Measurements from ENCODE around the gene FAM170A. TPM values are rescaled to one million over a fixed set of nuclear protein-coding genes. Genes with fewer than 3 reads are reported as not detected.

FAM170A gene
- total RNA-seq, 1 experiment from 2014 or later = 0.39 TPM

GRCh38 chr5:119651486-119651885, 22.1 kb downstream of the FAM170A start:
- no peak overlapping the region for H3K4me2 ChIP-seq (ENCODE audit: low read length)
- H3K27ac ChIP-seq (ENCODE audit: low read depth, low read length) = no peak overlapping the region
- intact Hi-C loops (cut with micrococcal nuclease) = no loop called here
- RAD21 ChIA-PET (ENCODE audit: low non-redundant PET in 1 of 2, low total read pairs in 2 of 2, uncharacterized antibody in 2 of 2, unreplicated experiment in 2 of 2) = no interaction called here
- H3K27me3 ChIP-seq (ENCODE audit: insufficient read depth, low read length) = no peaks in the 10 kb centered on the region
- no peak overlapping the region for H3K9ac ChIP-seq (ENCODE audit: low read length)
- no TSS peak for BruUV-seq (replicated peaks)
- H3K79me2 ChIP-seq (ENCODE audit: insufficient read depth, low read length) = no peaks in the 10 kb centered on the region
- no peak overlapping the region for H2AFZ ChIP-seq (ENCODE audit: low read depth, low read length, poor library complexity, severe bottlenecking)
- ATAC-seq (no peak), DNase-seq (ENCODE audit: low read depth, low spot score) (no peak)
- CTCF ChIA-PET = no interaction called here
- H3K36me3 ChIP-seq (ENCODE audit: control insufficient read depth in 1 of 2, insufficient read depth in 2 of 2, low read length in 2 of 2) = no peaks in the 10 kb centered on the region
- POLR2A ChIA-PET = no interaction called here
- H3K4me3 ChIP-seq (replicated peaks in 1 of 2; ENCODE audit: low read depth in 1 of 2, low read length in 2 of 2) = no peak overlapping the region
- TF ChIP-seq RAD21 (IDR thresholded peaks at IDR 0.05; ENCODE audit: low read depth) = no peak
- TF ChIP-seq EGR1 (IDR thresholded peaks at IDR 0.05; ENCODE audit: low read depth) = no peak
- no peak for TF ChIP-seq EZH2phosphoT487 (IDR thresholded peaks at IDR 0.05; ENCODE audit: borderline replicate concordance)
- TF ChIP-seq SP1 (IDR thresholded peaks at IDR 0.05; ENCODE audit: low read depth) = no peak
- no peak for TF ChIP-seq POLR2AphosphoS5 (IDR thresholded peaks at IDR 0.05; ENCODE audit: low read depth, low read length)
- no peak for TF ChIP-seq ZFX (IDR thresholded peaks at IDR 0.05)
- no peak for TF ChIP-seq ZNF274 (IDR thresholded peaks at IDR 0.05; ENCODE audit: low read depth, low read length)
- no peak for TF ChIP-seq FOSL1 (IDR thresholded peaks at IDR 0.05; ENCODE audit: low read depth)
- no peak for TF ChIP-seq TCF7L2 (IDR thresholded peaks at IDR 0.05; ENCODE audit: borderline replicate concordance, extremely low read depth, insufficient read depth, insufficient read length)
- TF ChIP-seq YY1 (IDR thresholded peaks at IDR 0.05; ENCODE audit: extremely low read depth, insufficient replicate concordance, low read depth, low read length) = no peak
- TF ChIP-seq CTCF (IDR thresholded peaks at IDR 0.05 in 2 of 3, conservative IDR thresholded peaks at IDR 0.05 in 1 of 3; ENCODE audit: borderline replicate concordance in 1 of 3, insufficient read depth in 1 of 3, low read depth in 2 of 3, low read length in 2 of 3) = no peak
- TF ChIP-seq SRF (IDR thresholded peaks at IDR 0.05; ENCODE audit: low read depth) = no peak
- no peak for TF ChIP-seq MAX (IDR thresholded peaks at IDR 0.05)
- H3K4me1 ChIP-seq (ENCODE audit: control insufficient read depth in 1 of 2, insufficient read depth in 2 of 2, low read length in 2 of 2) = no peaks in the 10 kb centered on the region
- no peaks in the 10 kb centered on the region for H3K9me2 ChIP-seq (ENCODE audit: insufficient read depth)
- H3K9me3 ChIP-seq (ENCODE audit: control insufficient read depth in 1 of 2, insufficient read depth in 1 of 2, low read depth in 1 of 2, low read length in 2 of 2) = no peaks in the 10 kb centered on the region
- H4K20me1 ChIP-seq (ENCODE audit: insufficient read depth) = no peaks in the 10 kb centered on the region
